HTR-8/SVneo (cell line): ENCODE data around the gene FRMPD1.
"Not testable (repeated sequence)": the region's sequence is repeated elsewhere in the genome, so short reads cannot be mapped to it uniquely, and the experiment has no call there.

Source experiments
- DNase-seq: peaks from one replicate; pipeline ENCODE4 v3.0.0; 2011; ENCODE audit warnings: low spot score, mixed read lengths; ENCODE audit not compliant: insufficient read length
- FAIRE-seq: peaks from 2 replicates; lab custom pipeline; 2011; peaks lifted over from hg19 to GRCh38; lab: Jason Lieb, UNC

The FRMPD1 gene

DNA sequence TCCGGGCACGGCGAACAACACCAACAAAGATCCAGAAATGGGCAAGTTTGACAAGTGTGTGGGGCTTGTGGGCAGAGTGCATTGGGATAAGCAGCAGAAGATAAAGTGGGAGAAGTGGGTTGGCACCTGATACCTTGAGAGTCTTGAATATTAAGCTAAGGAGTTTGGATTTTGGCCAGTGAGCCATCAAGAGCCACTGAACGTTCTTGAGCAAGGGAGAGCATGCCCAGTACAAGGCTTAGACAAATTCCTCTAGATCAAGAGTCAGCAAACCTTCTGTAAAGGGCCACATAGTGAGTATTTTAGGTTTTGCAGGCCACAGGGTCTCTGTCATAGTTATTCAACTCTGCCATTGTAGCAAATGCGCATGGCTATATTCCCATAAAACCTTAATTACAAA, 76.3 kb downstream of the FRMPD1 start:
- FAIRE-seq (no peak), DNase-seq (no peak)

GRCh38 chr9:37729499-37729898, 78.7 kb downstream of the FRMPD1 start:
- no peak for FAIRE-seq
- no peak for DNase-seq

DNA sequence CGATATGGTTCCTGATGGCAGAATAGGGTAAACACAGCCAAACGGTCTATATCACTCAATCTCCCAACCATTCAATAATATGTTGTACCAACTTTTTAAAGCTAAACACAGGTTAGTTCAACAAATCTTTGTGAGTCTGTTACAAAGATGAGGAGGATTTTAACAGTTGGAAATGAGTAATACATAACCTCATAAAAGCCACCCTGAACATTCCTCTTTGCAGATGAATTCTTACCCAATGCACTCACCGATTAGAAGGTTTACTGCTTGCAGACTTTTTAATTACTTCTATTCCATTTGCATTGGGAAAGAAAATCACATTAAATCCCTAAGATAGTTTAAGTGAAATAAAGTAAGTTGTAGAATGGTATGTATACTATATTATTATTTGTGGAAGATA, 79.5 kb downstream of the FRMPD1 start:
- no peak for DNase-seq
- no peak for FAIRE-seq

DNA sequence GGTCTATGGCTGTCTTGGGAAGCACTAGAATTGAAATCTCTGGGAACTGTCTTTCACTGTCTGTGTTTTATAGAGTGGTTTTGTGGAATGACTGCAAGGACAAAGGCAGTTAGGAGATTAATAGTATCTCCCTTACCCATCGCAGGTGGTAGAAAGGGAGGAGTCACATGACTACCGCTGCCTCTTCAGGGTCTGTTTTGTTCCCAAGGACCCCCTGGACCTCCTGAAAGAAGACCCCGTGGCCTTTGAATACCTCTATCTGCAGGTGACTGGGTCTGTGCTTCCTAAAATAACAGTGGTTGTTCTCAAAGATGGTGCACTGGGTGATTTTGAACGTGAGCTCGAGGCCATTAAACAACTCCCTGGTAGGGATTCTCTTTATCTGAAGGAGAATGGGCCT, 80.1 kb downstream of the FRMPD1 start:
- FAIRE-seq (no peak), DNase-seq (no peak)

- no peak for FAIRE-seq
- DNase-seq, result no peak
Measured at GRCh38 chr9:37732086-37732741, 81.5 kb downstream of the FRMPD1 start.

DNA sequence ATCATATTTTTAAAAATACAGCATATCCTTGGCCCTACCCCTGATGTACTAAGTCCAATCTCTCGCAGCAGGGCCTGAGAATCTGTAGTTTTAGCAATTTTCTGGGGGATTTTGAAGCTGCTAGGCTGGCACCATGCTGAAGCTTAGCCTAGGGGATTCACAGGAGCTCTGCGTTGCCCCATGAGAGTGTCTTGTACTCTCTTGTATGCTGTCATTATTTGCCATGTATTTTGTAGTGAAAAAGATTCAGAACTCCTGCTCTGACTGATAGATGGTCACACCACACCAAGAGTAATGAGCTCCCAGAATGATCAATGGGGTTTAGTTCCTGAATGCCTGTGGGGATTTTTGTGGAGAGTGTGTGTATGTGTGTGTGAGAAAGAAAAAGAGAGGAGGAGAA, 82.2 kb downstream of the FRMPD1 start:
- no peak for DNase-seq

GRCh38 chr9:37739222-37739621, 88.5 kb downstream of the FRMPD1 start:
- no peak for FAIRE-seq

More for the DNA sequence above, 82.2 kb downstream of the FRMPD1 start:
- no peak for FAIRE-seq

GRCh38 chr9:37740128-37740527, 89.4 kb downstream of the FRMPD1 start:
- FAIRE-seq (no peak), DNase-seq (no peak)

More at GRCh38 chr9:37739222-37739621, 88.5 kb downstream of the FRMPD1 start:
- DNase-seq, result no peak

DNA sequence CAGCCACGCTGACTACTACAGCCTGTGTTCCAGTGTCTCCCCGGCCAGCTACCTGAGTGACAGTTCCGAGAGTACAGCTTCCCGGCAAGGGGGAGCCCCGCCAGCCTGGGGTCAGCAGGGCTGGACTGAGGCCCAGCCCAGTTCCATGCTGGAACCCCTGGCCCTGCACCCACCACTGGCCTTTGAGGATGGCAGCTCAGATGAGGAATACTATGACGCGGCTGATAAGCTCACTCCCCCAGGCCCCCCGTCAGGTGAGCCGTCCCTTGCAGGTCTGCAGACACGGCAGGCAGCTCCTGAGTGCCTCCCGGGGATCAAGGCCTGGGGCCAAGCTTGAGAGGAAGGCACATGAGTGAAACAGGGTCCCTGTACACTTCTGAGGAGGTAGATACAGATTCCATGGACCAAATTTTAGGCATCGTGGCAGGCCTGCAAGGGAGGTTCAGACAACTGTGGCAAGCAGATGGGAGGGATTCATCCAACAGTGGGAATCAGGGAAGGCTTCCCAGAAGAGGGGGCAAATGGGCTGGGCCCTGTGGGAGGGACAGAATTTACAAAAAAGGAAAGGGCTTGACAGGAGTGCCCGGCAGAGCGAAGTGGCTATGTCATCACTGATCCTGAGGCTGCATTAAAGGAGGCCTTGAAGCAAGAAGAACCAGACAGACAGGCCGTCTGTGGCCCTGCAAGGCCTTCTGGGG, 90.0 kb downstream of the FRMPD1 start:
- DNase-seq (no peak), FAIRE-seq (no peak)

GRCh38 chr9:37745970-37746369, 95.2 kb downstream of the FRMPD1 start:
- DNase-seq (no peak), FAIRE-seq (no peak)

GRCh38 chr9:37746448-37747270, 95.9 kb downstream of the FRMPD1 start:
- FAIRE-seq, result peak; percentile 36
- peak; percentile 34 for DNase-seq

DNA sequence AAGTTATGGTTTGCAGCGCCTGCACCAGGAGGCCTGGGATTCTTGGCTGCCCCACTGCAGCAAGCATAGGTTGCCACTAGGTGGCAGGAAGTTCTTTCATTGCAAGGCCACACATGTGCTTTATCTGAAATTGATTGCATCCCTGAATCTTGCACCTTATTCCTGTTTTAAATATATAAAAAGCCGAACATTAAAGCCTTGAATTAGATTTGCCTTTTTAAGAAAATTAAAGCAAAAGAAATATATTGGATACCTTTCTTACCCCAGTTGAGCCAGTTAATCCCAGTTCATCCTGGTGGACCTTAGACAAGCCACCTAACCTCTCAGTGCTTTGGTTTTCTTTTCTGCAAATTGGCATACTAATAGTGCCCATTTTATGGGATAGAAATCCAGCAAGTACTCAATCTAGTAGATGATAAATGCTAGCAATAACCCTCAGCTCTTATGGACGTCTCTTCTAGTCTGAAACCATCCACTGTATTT, 96.6 kb downstream of the FRMPD1 start:
- FAIRE-seq (no peak), DNase-seq (peak; percentile 78)

- FAIRE-seq (no peak), DNase-seq (no peak)
Measured at GRCh38 chr9:37749129-37749528, 98.4 kb downstream of the FRMPD1 start.

DNA sequence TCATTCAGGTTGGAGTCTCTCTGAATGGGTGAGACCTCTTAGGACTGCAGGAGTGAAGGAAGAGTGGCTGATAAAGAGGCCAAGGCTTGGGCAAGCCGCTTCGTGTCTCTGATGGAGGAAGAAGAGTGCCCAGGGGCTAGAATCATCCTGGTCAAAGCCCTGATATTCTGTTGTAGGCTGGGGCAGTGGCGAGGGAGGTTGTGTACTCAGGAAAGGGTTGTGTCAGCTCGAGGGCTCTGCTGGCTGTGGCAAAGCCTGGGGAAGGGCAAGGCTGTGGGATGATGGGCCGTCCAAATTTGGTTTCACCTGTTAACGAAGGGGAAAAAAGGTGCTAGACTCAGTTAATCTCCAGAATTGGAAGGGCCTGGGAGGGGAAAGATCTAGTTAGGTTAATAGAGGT, 100.4 kb downstream of the FRMPD1 start:
- FAIRE-seq (no peak), DNase-seq (no peak)

GRCh38 chr9:37751704-37752103, 101.0 kb downstream of the FRMPD1 start:
- FAIRE-seq, DNase-seq: not testable (repeated sequence)

DNA sequence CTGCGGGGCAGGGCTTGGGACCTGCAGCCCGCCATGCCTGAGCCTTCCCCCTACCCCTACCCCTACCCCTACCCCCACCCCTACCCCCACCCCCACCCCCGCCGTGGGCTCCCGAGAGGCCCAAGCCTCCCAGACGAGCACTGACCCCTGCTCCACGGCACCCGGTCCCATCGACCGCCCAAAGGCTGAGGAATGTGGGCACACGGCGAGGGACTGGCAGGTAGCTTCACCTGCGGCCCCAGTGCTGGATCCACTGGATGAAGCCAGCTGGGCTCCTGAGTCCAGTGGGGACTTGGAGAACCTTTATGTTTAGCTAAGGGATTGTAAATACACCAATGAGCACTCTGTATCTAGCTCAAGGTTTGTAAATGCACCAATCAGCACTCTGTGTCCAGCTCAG, 101.4 kb downstream of the FRMPD1 start:
- not testable (repeated sequence) for DNase-seq, FAIRE-seq

DNA sequence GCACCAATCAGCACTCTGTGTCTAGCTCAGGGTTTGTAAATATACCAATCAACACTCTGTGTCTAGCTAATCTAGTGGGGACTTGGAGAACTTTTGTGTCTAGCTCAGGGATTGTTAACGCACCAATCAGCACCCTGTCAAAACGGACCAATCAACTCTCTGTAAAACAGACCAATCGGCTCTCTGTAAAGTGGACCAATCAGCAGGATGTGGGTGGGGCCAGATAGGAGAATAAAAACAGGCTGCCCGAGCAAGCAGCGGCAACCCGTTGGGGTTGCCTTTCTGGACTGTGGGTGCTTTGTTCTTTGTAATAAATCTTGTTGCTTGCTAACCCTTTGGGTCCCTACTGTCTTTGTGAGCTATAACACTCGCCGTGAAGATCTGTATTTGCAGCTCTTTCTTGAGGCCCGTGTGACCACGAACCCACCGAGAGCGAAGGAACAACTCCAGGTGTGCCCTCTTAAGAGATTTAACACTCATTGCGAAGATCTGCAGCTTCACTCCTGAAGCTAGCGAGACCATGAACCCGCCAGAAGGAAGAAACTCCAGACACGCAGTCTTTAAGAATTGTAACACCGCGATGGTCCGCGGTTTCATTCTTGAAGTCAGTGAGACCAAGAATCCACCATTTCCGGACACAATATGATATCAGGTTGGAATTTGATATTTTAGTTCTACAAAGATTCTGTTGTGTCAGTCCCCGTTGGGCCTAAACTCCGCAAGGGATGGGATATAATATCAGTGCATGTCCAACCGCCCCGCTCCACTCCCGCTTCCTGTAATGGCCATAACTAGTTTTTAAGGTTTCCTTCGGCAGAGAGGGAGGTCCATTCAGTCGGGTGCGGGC, 102.1 kb downstream of the FRMPD1 start:
- no peak for FAIRE-seq
- DNase-seq, result no peak

DNA sequence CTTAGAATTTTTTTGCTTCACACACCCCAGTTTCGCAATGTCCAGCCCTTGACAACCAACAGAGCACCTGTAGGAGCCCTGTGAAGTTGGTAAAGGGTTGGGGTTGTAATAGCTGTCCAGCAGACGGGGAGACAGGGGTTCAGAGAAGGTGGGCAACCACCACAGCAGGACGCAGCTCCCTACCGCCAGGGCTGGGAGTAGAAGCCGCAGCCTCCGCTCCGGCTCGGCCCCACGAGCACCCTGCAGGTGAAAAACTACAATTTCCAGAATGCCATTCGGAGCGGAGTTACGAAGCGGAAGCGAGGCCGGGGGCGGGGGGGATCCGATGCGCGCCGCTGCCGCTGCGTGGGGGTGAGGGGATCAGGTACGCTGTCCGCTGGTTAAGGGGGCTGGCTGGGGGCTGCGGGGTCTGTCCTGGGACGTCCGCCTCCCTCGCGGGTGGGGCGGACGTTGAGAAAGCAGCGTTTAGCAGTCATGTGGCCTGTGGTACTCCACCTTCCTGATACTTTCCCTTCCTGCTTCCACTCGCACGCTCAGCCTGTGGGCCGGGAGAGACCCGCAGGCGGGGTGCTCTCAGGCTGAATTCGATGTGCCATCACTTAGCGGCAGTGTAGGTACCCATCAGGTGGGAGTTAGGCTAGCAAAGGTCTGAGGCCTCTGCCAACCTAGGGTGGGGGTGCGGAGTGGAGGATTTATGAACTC, 102.9 kb downstream of the FRMPD1 start, which contains the start of gene TRMT10B:
TSS of gene TRMT10B (plus strand) at position 317 of the 702 bp plus-strand sequence. CDS start 8,127 bp downstream, outside the sequence.
- DNase-seq (peak; percentile 73), FAIRE-seq (no peak)

DNA sequence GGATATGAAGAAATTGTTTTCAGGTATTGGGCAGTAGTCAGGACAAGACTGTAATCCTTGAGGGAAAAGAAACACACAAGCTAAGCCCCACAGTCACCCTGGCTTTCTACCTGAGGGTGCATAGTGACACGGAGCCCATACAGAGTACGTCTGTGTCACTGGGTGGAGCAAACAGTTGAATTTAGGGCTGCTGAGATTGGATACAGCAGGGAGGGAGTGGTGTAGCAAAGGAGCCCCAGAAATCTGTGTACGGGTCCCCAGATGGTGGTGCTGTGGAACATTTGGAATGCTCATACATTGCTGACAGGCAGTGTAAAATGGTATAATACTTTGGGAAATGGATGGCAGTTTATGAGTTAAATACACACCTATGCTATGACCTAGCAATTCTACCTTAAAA, 108.0 kb downstream of the FRMPD1 start:
- no peak for FAIRE-seq
- DNase-seq, result no peak
